GM18507 (cell line): ENCODE results near the gene CNTN4.
"Not testable (repeated sequence)": the region's sequence is repeated elsewhere in the genome, so short reads cannot be mapped to it uniquely, and the experiment has no call there.

Experiments used
- DNase-seq: peaks from one replicate; pipeline ENCODE4 v3.0.0; 2011; ENCODE audit warnings: low read depth; ENCODE audit not compliant: insufficient read length; ENCODE audit errors: extremely low spot score
- FAIRE-seq: peaks from 2 replicates; lab custom pipeline; 2011; peaks lifted over from hg19 to GRCh38; lab: Jason Lieb, UNC

The CNTN4 gene

DNA sequence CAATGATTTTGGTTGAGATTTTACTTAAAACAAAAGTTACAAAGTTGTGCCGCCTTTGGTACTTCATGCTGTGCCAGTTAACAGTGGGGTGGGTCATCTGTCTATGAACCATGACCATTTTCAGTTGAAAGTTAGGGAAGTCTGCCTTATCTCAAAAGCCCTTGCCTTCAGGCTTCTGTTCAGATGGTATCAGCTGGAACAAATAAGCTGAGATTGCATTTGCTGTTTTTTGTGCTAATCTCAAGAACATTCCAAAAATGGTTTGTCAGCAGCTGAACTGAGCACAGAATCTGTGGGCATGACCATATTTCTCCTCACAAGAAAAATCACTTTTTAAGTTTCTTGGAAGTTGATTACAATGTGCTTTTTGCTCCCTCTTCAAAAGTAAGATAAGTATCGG, 869.2 kb downstream of the CNTN4 start:
- FAIRE-seq (no peak), DNase-seq (no peak)

DNA sequence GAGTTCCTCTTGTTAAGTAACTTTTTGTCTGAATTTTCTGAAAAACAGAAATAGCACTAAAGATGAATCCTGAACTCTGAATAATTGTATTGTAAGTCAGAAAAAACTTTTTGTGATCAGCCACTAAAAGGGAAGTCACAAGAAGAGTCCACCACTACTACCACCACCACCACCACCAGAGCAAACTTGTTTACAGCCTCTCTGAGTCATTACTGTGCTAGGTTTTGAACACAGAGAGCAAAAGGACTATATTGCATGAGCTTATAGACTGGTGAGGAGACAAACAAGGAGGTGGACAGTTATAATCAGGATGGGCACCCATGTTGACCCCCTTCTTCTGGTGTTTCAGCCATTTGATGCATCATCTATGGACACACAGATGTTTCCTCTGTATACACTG, 869.8 kb downstream of the CNTN4 start:
- DNase-seq = no peak
- FAIRE-seq = no peak

DNA sequence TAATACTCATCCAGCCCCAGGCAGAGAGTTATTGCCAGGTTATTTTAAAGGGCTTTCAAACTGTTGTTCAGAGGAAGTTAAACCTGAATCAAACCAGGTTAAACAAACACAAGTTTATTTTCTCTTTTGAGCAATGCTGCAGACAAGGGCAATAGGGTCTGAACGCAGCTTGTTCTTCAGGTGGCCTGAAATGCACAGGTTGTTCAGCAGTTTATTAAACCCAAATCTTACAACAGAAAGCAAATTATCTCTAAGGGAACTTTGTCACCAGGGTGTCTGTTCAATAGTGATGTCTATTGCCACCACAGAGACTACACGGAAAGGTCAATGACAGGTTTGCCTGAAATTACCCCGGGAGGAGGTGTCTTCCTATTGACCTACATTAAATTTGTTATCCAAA, 877.5 kb downstream of the CNTN4 start:
- no peak for DNase-seq

DNA sequence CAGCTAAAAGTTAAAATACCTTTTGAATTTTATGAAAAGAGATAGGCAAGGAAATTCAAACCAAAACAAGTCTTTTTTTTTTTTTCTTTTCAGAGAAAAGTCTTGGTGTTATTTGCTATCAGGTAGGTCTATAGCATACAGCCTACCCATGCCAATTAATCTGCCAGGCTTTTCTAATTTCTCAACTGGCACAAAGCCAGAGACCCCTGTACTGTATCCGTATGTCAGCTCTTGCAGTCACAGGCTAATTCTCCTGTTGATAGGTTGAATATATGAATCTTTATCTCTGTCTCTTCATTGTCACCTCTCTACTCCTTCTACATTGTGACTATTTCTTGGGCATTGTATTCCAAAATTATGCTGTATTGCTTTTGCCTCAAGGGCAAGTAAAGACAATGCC, 878.1 kb downstream of the CNTN4 start:
- DNase-seq (no peak), FAIRE-seq (no peak)

More for the DNA sequence above, 877.5 kb downstream of the CNTN4 start:
- no peak for FAIRE-seq

DNA sequence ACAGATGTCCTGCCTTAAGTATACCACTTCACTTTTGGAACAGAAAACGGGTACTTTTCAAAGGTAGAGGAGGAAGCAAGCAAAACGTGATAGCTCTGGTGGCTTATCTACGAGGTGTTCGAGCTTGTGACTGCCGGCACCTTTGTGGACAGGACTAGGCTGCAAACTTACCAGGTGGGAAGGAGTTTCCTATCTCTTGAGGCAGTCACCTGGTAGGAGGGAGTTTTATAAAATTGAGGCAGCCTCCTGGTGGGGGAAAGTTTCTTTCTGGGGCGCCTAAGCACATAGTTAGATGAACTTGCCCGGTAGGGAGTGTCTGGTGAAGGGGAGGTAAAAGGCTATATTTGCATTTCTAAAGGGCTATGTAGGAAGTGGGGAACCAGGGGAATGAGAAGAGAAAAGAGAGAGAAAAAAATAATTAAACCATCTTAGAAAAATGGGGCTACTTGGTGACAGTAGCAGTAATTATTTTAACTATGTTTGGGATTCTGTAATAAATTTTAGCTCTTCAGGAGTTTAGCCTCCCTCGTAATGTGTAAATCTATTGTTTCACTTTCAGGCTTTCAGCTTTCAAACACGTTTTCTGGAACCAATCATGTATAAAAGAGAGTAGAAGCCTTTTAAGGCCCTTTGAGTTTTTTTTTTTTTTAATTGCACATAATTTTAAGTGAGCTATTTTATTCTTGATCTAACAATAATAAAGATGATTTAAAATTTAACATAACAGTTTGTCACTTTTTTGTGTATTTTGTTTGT, 880.5 kb downstream of the CNTN4 start:
- DNase-seq (no peak), FAIRE-seq (no peak)

DNA sequence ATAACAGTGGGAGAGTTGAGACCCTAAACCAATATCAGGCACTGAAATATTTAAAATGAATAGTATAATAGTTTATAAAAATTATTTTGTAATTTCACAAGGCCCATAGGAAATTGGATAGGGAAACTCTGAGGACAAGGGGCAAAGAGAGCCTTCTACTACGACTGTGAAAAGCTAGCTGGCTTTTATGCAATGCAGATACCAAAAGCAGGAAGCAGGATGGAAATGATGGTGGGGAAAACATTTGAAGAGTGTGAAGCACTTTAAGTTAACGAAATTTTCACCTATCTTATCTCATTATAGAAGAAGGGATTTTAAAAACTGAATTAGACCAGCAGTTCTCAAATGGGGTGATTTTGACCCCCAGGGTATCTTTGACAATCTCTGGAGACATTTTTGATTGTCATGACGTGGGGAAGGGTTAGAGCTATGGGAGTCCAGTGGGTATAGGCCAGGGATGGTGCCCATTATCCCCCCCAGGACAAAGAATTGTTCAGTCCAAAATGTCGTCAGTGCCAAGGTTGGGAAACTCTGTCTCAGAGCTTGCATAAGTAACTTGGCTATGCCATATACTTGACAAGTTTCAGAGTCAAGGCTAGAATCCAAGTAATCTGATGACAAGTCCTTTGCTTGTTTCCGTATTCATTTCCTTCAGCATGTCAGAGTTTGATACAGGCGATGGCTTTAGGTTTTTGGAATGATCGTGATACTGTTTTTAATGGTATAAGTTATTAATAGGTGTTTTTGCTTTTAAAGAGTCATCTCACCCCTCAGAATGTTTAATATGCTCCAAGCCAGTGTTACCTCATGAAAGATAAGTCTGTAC, 885.6 kb downstream of the CNTN4 start:
- FAIRE-seq (no peak), DNase-seq (no peak)

DNA sequence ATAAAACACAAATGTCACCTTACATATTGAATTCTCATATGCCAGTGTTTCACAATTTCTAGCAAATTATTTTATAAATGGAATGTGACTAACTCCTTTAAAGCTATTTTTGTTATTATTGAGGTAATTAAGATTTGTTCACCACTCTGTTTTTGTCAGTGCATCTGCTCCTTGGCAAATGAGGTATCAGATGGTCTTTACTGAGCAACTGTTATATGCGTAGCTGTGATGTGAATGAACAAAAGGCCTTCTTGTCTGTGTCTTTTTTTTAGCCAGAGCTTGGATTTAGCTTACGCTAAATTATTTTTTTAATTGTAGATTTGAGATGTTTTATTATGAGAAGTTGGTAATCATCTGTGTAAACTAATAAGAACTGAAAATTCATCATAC, 886.2 kb downstream of the CNTN4 start:
- DNase-seq (no peak), FAIRE-seq (no peak)

DNA sequence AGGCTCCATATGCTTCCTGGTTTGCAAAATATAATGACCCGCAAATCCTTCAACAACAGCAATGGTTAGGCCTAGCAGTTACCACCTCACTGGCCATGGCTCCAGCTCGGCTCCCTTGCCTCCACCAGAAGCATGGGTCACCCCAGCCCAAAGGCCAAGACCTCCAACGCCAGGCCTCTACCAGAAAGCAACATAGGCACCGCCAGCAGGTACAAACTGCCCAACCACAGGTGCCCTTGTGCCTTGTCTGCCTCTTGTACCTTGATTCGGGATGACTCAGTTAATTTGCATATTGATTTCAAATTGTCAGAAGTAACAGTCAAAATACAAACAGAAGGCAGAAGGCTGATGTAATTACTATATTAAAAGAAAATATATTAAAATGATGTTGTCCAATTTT, 886.8 kb downstream of the CNTN4 start:
- no peak for FAIRE-seq
- DNase-seq = no peak

DNA sequence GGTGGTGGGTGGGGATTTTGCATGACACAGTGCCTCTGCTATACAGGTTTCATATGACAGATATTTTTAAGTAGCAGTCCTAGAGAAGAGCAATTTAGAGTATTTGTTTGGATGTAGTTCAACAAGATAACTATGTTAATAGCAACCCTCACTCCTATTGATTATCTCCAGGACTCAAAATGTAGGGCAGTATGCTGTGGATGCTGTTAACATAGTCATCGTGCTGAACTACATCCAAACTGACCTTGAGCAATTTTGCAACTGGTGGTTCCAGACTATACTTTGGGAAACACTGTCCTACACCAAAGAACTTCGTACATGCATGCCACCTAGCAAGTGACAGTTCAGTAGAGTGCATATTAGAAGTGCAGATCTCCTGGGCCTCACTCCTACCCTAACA, 893.9 kb downstream of the CNTN4 start:
- FAIRE-seq (no peak), DNase-seq (no peak)

DNA sequence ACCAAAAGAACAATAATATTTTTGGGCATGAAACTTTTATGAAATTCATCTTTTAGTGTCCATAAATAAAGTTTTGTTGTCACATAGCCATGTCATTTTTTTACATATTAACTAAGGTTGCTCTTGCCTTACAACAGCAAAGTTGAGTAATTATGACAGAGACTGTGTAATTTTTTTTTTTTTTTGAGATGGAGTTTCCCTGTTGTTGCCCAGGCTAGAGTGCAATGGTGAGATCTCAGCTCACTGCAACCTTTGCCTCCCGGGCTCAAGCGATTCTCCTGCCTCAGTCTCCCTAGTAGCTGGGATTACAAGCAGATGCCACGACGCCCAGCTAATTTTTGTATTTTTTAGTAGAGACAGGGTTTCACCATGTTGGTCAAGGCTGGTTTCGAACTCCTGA, 894.5 kb downstream of the CNTN4 start:
- not testable (repeated sequence) for DNase-seq, FAIRE-seq

DNA sequence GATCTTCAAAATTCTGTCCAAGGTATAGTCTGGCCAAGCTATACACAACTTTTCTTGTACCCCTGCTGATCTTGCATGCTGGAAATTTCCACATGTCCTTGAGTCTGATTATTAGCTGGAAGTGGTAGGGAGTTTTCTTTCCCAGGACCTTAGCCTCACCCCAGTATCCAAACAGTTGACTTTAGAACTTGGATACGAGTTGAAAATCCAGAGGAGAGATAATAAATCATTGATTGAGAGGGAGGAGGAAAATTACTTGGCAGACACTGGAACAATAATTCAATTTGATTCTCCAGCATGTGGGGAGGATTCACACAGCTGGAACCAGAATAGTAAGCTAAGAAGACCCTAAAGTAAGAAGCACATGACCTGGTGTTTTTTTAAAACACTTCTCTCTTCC, 895.1 kb downstream of the CNTN4 start:
- FAIRE-seq = no peak
- no peak for DNase-seq

DNA sequence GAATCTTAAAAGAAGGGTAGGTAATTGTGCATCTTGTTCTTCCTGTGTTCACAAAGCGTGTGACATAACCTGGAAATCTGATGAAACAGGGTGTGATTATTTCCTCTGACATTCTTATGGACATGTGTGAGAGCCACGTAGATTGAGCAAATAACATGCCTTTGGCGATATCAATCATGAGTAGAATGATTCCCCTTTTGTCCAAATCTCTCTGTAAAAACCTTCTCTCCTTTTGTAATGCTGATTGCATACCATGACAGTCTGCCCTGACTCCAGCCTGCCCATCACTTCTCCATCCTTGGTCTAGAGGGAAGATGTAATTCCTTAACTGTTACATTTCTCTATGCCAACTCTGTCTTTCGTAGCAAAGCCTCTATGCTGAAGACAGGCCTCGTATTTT, 896.5 kb downstream of the CNTN4 start:
- FAIRE-seq (no peak), DNase-seq (no peak)

DNA sequence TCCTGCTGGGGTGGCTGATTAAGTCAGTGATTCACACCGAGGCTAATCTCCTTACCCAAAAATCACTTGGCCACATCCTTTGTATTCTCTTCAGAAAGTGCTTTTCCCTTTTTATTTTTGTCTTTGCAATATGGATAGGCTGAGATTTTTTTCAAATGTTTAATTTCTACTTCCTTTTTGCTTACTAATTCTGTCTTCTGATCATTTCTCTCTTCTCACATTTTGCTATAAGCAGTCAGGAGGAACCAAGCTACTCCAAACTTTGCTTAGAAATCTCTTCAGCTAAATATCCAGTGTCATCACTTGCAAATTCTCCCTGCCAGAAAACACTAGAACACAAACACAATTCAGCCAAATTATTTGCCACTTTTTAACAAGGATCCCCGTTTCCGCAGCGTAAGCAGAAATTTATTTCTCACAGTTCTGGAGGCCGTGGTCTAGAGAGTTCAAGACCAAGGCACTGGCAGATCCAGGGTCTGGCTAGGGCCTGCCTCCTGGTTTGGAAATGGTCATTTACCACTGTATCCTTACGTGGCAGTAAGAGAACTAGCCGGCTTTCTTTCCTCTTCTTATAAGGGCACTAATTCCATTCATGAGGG, 906.6 kb downstream of the CNTN4 start:
- FAIRE-seq (no peak), DNase-seq (no peak)

DNA sequence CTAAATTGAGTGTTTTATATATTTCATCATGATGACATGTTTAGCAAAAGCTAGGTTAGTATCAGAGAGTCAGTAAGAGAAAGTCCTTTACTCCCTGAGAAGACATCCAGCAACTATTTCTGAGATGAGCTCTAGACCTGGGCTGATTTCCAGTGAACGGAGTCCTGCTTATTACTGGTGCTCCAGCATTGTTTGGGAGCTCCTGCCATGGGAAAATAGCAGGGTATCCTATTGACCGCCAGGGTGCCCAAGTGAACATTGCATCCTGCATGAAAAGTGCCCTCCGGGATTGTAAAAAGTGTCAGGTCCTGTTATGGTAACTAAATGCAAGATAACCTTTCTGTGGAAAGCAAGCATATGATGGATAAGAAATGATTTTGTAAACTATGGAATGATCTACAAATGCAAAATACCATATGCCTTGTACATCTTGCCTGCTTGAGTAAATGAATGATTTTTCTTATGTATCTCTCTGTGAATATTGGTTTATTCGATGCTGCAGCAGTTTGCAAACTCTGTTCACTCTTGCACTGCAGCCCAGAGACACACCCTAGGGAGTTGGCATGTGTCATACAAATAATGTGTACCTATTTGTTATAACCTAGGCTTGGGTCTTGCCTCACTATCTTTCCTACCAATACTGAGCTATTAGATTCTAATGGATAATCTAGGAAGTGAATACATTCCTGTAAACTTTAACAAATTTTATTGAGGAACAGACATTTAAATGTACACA, 914.8 kb downstream of the CNTN4 start:
- no peak for DNase-seq
- no peak for FAIRE-seq

DNA sequence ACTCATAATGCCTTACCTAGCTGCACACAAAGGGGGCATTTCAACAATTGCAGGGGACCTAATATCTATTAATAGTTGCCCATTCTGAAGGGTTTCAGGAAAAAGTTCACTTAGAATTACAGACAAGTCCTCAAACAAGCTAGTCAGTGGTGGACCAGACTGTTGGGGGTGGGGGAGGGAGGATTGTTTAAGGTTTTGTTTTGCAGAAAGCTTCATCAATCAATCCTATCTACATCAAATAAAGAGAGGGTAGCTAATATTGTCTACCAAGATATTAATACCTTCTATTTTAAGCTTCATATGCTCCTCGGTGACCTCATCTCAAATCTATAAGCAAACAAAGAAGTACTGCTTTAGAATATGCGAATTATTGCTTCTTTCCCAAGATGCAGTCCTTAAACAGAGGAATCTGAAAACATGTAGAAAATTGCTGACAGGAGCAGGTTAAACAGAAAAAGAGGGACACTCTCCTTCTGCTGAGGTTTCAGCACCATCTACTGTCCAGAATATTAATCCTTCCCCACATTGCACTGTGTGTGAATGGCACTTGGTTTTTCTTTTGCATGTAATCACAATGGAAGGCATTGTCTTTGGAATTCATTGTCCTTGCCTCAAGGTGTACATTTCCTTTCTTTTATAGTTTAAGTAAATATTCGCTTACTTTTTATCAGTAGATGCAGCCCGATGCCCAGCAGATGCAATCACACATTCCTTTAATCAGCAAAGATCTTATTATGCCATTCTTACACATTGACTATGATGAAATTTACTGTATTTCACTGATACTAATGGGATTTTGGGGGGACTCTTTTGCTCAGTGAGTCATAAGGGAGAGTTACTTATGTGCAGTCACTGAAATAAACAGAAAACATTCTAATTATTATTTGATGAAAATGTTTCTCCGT, 916.8 kb downstream of the CNTN4 start:
- FAIRE-seq (no peak), DNase-seq (no peak)

DNA sequence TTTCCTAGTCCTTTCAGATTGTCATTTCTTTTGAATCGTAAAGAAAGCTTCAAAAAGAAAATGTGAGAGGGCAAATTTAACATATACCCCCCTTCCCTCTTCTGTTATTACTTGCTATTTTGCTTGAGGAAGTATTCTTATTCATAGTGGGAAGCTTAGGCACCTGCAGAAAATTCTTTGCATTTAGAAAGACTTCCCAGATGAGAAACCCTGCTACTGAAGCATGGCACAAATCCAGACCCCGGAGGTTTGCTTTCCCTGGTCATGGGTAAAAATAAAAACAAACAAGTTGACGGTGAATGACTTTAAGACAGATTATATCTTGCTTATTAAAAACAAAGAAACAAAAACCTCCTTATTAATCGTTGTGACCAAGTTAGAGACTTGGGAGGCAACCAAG, 917.6 kb downstream of the CNTN4 start:
- FAIRE-seq = no peak
- DNase-seq = no peak

DNA sequence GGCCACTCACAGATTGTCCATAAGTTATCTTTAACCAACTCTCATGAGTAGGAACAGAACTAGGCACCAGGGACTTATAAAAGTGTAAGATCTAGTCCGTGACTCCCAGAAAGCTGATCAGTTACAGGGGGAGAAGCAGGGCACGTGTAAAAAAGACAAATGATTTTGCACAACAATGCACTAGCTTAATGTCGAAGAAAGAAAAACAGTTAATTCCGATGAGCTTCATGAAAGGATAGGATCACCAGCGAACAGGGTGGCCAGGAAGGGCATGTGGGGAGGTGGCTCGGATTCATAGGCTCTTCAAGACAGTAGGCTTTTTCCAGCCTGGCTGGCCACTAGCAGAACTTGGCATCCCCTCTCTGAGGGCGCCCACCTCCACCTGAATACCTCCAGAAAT, 921.5 kb downstream of the CNTN4 start:
- FAIRE-seq = no peak

DNA sequence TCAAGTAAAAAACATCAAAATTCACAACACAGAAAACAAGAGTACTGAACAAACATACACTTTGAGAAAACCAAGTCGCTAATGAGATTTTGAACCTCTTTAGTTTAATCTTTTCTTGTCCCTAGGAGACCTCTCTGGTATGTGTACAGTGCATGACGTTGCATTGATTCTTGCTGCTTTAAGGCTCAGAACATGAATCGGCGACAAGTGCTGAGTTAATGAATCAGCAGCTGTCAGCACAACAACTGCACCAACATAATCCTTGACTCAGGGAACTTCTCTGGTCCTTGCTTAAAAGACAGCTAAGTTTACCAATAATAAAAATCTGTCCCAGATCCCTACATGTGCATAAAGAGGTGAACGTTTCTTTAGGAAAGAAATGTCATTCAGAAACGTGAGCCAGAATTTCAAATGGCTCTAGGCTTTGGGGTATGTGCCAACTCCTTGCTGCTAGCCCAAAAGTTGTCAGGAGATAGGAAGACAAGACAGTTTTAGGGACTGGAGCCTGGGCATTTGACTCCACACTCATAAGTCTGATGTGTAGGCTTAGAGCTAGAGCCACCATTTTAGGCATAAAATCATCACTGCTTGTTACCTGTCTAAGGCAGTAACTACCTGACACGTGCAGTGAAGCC, 924.6 kb downstream of the CNTN4 start:
- FAIRE-seq (no peak), DNase-seq (no peak)

More for the DNA sequence above, 921.5 kb downstream of the CNTN4 start:
- no peak for DNase-seq
